H9 (cell line): Measurements from ENCODE around the gene MRPL46. TPM values are rescaled to one million over a fixed set of nuclear protein-coding genes. Genes with fewer than 3 reads are reported as not detected.

Source experiments
- DNase-seq: peaks from one replicate; pipeline ENCODE4 v3.0.0-alpha.2; 2017
- H2AFZ ChIP-seq: one replicate; pipeline ENCODE4 v1.6.1; 2013; ENCODE audit warnings: mild to moderate bottlenecking, low read length, control low read depth, moderate library complexity
- H2AK5ac ChIP-seq: 2 replicates; pipeline ENCODE4 v1.6.1; 2013; ENCODE audit warnings: low read length, control low read depth, mixed read lengths; ENCODE audit not compliant: insufficient read length
- H2BK120ac ChIP-seq: one replicate; pipeline ENCODE4 v1.6.1; 2013; ENCODE audit warnings: low read depth, mild to moderate bottlenecking, low read length, control low read depth, inconsistent platforms; ENCODE audit not compliant: poor library complexity, severe bottlenecking
- H2BK12ac ChIP-seq: 2 replicates; pipeline ENCODE4 v1.6.1; 2013; ENCODE audit warnings: low read length, control low read depth, mixed read lengths, low read depth; ENCODE audit not compliant: insufficient read length
- H2BK15ac ChIP-seq: 2 replicates; pipeline ENCODE4 v1.6.1; 2013; ENCODE audit warnings: low read depth, low read length, control low read depth
- H2BK20ac ChIP-seq: one replicate; pipeline ENCODE4 v1.6.1; 2013; ENCODE audit warnings: low read depth, mild to moderate bottlenecking, low read length, control low read depth, inconsistent platforms; ENCODE audit not compliant: poor library complexity, severe bottlenecking
- H2BK5ac ChIP-seq: 2 replicates; pipeline ENCODE4 v1.6.1; 2013; ENCODE audit warnings: low read length, control low read depth, mixed read lengths; ENCODE audit not compliant: insufficient read length
- H3K14ac ChIP-seq: 2 replicates; pipeline ENCODE4 v1.6.1; 2013; ENCODE audit warnings: low read length, control low read depth; ENCODE audit not compliant: insufficient read depth
- H3K18ac ChIP-seq: 2 replicates; pipeline ENCODE4 v1.6.1; 2013; ENCODE audit warnings: low read depth, mild to moderate bottlenecking, mixed read lengths, low read length, control low read depth; ENCODE audit not compliant: insufficient read length
- H3K23ac ChIP-seq: 2 replicates; pipeline ENCODE4 v1.6.1; 2013; ENCODE audit warnings: low read length, control low read depth, mixed read lengths, low read depth; ENCODE audit not compliant: insufficient read length
- H3K23me2 ChIP-seq: 2 replicates; pipeline ENCODE4 v1.6.1; 2013; ENCODE audit warnings: low read depth, mild to moderate bottlenecking, mixed read lengths, low read length, control low read depth; ENCODE audit not compliant: insufficient read length, poor library complexity, severe bottlenecking
- H3K27ac ChIP-seq: 2 replicates; pipeline ENCODE4 v1.5.1; 2013; ENCODE audit warnings: low read length, control low read depth, mixed read lengths, low read depth; ENCODE audit not compliant: insufficient read length
- H3K27me3 ChIP-seq: 2 replicates; pipeline ENCODE4 v1.6.1; 2013; ENCODE audit warnings: low read length, control low read depth, inconsistent platforms; ENCODE audit not compliant: insufficient read depth
- H3K4ac ChIP-seq: 2 replicates; pipeline ENCODE4 v1.6.1; 2013; ENCODE audit warnings: low read depth, mild to moderate bottlenecking, control low read depth, inconsistent platforms, low read length, moderate library complexity
- H3K4me1 ChIP-seq: 2 replicates; pipeline ENCODE4 v1.6.1; 2013; ENCODE audit warnings: low read length, control low read depth, inconsistent platforms; ENCODE audit not compliant: insufficient read depth
- H3K4me2 ChIP-seq: 2 replicates; pipeline ENCODE4 v1.6.1; 2013; ENCODE audit warnings: low read length, control low read depth, mixed read lengths; ENCODE audit not compliant: insufficient read length, insufficient read depth
- H3K56ac ChIP-seq: 2 replicates; pipeline ENCODE4 v1.6.1; 2013; ENCODE audit warnings: low read depth, mild to moderate bottlenecking, mixed read lengths, low read length, control low read depth; ENCODE audit not compliant: insufficient read length
- H3K79me1 ChIP-seq: 2 replicates; pipeline ENCODE4 v1.6.1; 2013; ENCODE audit warnings: low read depth, mild to moderate bottlenecking, moderate library complexity, low read length, control low read depth, inconsistent platforms; ENCODE audit not compliant: insufficient read depth, poor library complexity, severe bottlenecking
- H3K79me2 ChIP-seq: 2 replicates; pipeline ENCODE4 v1.6.1; 2013; ENCODE audit warnings: low read length, control low read depth, inconsistent platforms; ENCODE audit not compliant: insufficient read depth
- H3K9ac ChIP-seq: 2 replicates; pipeline ENCODE4 v1.6.1; 2013; ENCODE audit warnings: low read length, control low read depth, mixed read lengths; ENCODE audit not compliant: insufficient read length; ENCODE audit errors: extremely low read depth
- H3K9me3 ChIP-seq: one replicate; pipeline ENCODE4 v1.6.1; 2013; ENCODE audit warnings: low read depth, low read length, inconsistent platforms; ENCODE audit not compliant: control insufficient read depth
- H3T11ph ChIP-seq: one replicate; pipeline ENCODE4 v1.6.1; 2013; ENCODE audit warnings: mild to moderate bottlenecking, low read length, control low read depth, inconsistent platforms
- H4K20me1 ChIP-seq: one replicate; pipeline ENCODE4 v1.6.1; 2013; ENCODE audit not compliant: control insufficient read depth, insufficient read length, insufficient read depth
- H4K5ac ChIP-seq: 2 replicates; pipeline ENCODE4 v1.6.1; 2013; ENCODE audit warnings: low read depth, mild to moderate bottlenecking, mixed read lengths, low read length, control low read depth; ENCODE audit not compliant: insufficient read length
- H4K8ac ChIP-seq: replicated peaks from 2 replicates; pipeline ENCODE4 v1.6.1; 2013; ENCODE audit warnings: low read length, control low read depth, mixed read lengths, low read depth; ENCODE audit not compliant: insufficient read length
- H4K91ac ChIP-seq: 2 replicates; pipeline ENCODE4 v1.6.1; 2013; ENCODE audit warnings: low read depth, mild to moderate bottlenecking, moderate library complexity, mixed read lengths, low read length, control low read depth; ENCODE audit not compliant: insufficient read length
- H3K27ac Mint-ChIP-seq, 3 experiments: 2 replicates in 2 of 3; 3 replicates in 1 of 3; pipeline ENCODE4 v1.8.0; 2020 to 2021; ENCODE audit warnings: mixed read lengths in 3 of 3, mild to moderate bottlenecking in 1 of 3, moderate library complexity in 1 of 3
- H3K27me3 Mint-ChIP-seq: 2 replicates; pipeline ENCODE4 v1.8.0; 2021; ENCODE audit warnings: low read depth, mild to moderate bottlenecking, moderate library complexity, mixed read lengths
- H3K36me3 Mint-ChIP-seq, 3 experiments: 2 replicates in 2 of 3; 3 replicates in 1 of 3; pipeline ENCODE4 v1.8.0; 2020 to 2021; ENCODE audit warnings: low read depth in 3 of 3, mixed read lengths in 3 of 3; ENCODE audit not compliant: insufficient read depth in 1 of 3
- H3K4me1 Mint-ChIP-seq, 2 experiments: 2 replicates each; pipeline ENCODE4 v1.8.0; 2020; ENCODE audit warnings: mixed read lengths in 2 of 2
- H3K4me3 Mint-ChIP-seq, 2 experiments: 2 replicates in 1 of 2; 3 replicates in 1 of 2; pipeline ENCODE4 v1.8.0; 2020 to 2021; ENCODE audit warnings: mild to moderate bottlenecking in 2 of 2, mixed read lengths in 2 of 2, moderate library complexity in 1 of 2
- H3K9me3 Mint-ChIP-seq, 2 experiments: 2 replicates in 1 of 2; 3 replicates in 1 of 2; pipeline ENCODE4 v1.8.0; 2020; ENCODE audit warnings: mild to moderate bottlenecking in 2 of 2, mixed read lengths in 2 of 2, moderate library complexity in 1 of 2
- CTCF ChIP-seq: fragments of 200-600 bp; sonication (generic); conservative IDR thresholded peaks from 3 replicates; pipeline ENCODE4 v1.8.0; 2021; ENCODE audit warnings: antibody characterized with exemption, mild to moderate bottlenecking
- WGBS: extraction: QIAGEN DNeasy Blood & Tissue Kit; methylation state at CpG from one replicate; pipeline ENCODE4 v1.1.7; 2013; ENCODE audit warnings: missing lambda C conversion rate, low lambda C conversion rate, mixed read lengths; ENCODE audit not compliant: insufficient read length; ENCODE audit errors: extremely low coverage; 5-methylcytosine and 5-hydroxymethylcytosine counted together
- total RNA-seq: library from RNA; stranded (reverse); gene quantifications from 2 replicates; pipeline ENCODE4 v1.2.1, GENCODE V29; 2021

The MRPL46 gene
- total RNA-seq, 1 experiment from 2014 or later, result 29.3 TPM

- Histone ChIP-seq H4K91ac (no peak overlapping the region), H3K14ac (no peak overlapping the region), H3K23me2 (peaks cover 12% of the 10 kb centered on the region), H4K5ac (no peak overlapping the region), H2AFZ (no peak overlapping the region), H3K9me3 (no peaks in the 10 kb centered on the region), H2BK120ac (no peak overlapping the region), H2BK12ac (no peak overlapping the region), H3K4me2 (peak overlapping the region; percentile 92), H2BK20ac (no peak overlapping the region), H2AK5ac (no peak overlapping the region), H3K9ac (no peak overlapping the region), H3K18ac (no peak overlapping the region), H2BK5ac (no peak overlapping the region), H3K4ac (no peak overlapping the region), H4K8ac (no peak overlapping the region), H3K27ac (no peak overlapping the region), H3K79me2 (peaks cover 12% of the 10 kb centered on the region; the same call in 1 of the 2 replicates), H3K56ac (no peak overlapping the region), H3T11ph (no peak overlapping the region), H2BK15ac (no peak overlapping the region), H3K23ac (no peak overlapping the region), H3K4me1 (0 out of 2 replicates have a peak, but pooled peaks cover 2% of the 10 kb centered on the region), H4K20me1 (no peaks in the 10 kb centered on the region), H3K27me3 (no peaks in the 10 kb centered on the region), H3K79me1 (peaks cover 3% of the 10 kb centered on the region)
- DNase-seq, result no peak
- H3K9me3 Mint-ChIP-seq, result no peaks in the 10 kb centered on the region
- no peaks in the 10 kb centered on the region for H3K27me3 Mint-ChIP-seq
- peaks cover 7 to 41% (median 28%) of the 10 kb centered on the region in 3 experiments; a peak in 6 of 7 replicates for H3K36me3 Mint-ChIP-seq
- peaks cover 14% of the 10 kb centered on the region in 2 experiments for H3K4me1 Mint-ChIP-seq
- no peak for TF ChIP-seq CTCF
- peak overlapping the region; percentile 90 to 96; a peak in 3 of 5 replicates for H3K4me3 Mint-ChIP-seq
- no peak overlapping the region for H3K27ac Mint-ChIP-seq
- no CpG with 5 or more reads among the region's 4 CpGs for WGBS
Observed at GRCh38 chr15:88465633-88466224, 1.5 kb downstream of the MRPL46 start.
